ENCODE measurements around the gene NALF2.

Gene NALF2

DNA sequence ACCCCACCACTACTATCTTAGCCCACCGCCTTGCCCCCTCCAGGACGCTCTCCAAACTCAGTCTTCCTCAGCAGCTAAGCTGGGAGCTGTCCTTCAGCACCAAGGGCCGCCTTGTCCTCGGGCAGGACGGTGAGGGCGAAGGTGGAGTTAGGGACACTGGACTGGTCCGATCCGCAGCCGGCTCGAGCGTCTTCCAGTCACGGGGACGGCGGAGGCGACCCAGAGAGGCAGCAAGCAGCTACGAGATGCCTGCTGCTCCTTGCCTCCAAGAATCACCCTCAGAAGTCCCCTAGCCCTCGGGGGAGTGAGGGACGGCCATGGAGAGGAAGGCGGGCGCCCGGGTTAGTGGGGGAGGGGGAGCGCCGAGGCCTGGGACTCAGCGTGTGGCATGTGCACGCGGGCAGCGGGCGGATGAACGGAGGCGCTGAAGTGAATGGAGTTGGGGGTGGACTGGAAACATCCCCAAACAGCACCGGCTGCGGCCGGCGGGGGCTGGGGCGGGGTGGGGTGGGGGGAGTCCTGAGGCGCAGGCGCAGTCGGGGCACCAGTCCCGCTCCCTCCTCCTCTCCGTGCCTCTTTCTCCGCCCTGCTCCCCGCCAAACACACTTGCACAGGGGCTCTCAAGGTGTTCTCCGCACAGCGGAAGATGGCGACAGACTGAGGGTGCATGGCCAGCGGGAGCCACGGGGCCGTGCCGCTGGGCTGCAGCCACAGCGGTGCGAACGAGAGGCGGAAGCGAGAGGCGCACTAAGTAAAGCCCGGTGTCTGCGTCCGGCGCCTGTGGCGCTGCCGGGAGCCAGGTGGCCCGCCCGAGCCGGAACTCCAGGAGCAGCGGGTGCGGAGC, at the start of gene NALF2:
Gene NALF2 (plus strand): TSS at position 545 of the 844 bp plus-strand sequence. CDS start 957 bp downstream, outside the sequence.
- DNase-seq, result peak in 2 of 3 donors; percentile 28 to 37

DNA sequence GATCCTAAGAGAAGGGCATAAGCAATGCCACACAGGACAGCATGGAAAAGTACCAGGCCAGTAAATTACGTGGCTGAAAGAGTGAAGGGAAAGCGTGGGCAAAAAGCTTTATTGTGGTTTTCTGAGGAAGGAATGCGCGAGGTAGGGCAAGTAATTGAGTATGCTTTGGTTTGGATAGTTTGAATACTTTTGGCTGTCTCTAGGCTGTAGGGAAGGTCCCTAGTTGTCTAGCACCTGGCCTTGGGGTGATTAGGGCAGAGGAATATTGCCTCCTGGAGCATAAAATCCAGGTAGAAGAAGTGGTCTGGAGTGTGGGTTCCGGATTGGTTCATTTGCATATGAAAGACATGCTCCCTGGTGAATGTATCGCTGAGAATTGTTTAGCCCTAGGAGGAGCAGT, 46.4 kb upstream of the NALF2 start:
- no peak for DNase-seq

DNA sequence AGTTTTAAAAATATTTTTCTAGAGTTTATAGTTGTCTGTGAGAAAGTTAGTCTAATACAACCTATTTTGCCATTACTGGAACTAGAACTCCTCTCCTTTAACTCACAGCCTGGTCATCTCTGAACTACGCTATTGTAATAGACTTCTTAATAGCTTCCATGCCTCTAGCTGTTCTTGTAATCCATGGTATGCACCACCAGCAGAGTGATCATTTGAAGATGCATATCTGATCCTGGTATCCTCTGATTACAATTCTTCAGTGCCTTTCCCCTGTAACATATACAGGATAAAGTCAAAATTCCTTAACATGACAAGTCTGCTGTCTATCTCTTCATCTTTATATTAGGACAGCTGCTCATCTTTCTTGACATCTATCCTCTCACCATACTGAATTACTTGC, 37.6 kb upstream of the NALF2 start:
- no peak for DNase-seq

DNA sequence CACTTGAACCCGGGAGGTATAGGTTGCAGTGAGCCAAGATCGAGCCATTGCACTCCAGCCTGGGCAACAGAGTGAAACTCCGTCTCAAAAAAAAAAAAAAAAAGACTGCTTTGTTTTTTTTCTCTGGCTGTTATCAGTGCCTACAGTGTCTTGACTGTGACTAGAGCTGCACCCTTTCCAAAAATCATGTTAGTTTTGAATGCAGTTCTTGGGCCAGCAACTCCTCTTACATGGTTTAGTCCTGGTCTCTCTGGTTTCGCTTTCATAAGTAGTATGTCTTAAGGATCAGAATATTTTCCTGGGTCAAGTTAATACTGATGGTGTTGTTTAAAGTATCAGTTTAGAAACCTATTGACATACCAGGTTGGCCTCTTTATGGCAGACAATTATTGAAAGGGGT, 34.2 kb upstream of the NALF2 start:
- no peak for DNase-seq

DNA sequence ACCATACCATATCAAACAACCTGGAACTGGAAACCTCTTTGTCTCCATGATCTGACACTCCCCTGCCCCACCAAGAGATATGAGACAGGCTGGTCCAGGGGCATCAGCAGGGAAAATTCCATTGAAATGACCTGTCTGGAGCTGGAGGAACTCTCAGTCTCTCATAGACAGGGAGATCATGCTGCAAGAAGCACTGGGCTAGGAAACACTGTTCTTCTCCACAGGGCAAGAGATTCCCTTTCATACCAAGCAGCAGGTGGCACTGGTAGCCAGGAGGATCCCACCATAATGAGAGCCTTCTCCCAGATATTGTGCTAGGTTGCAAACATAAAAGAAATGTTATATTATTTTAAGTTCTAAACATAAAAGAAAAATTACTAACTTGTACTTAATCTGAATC, 14.5 kb upstream of the NALF2 start:
- DNase-seq, result no peak

DNA sequence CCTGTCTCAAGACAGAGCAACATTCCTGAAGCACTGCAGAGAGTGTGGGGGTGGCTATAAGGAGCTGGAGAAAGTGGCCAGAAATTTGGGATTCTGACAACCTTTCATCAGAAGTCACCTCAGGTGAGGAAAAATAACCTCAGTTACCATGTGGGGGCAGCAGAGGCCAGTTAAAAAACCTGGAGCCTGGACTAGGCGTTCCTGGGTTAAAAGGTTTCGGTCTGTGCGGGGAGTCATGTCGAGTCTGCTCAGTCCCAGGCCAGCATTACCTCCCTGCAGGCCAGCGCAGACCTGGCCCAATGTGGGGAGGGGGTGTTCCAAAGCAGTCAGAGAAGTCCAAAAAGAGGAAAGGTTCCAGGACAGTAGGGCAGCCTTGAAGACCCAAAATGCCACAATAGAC, 10.9 kb upstream of the NALF2 start:
- peak in 2 of 3 donors; percentile 17 to 22 for DNase-seq

DNA sequence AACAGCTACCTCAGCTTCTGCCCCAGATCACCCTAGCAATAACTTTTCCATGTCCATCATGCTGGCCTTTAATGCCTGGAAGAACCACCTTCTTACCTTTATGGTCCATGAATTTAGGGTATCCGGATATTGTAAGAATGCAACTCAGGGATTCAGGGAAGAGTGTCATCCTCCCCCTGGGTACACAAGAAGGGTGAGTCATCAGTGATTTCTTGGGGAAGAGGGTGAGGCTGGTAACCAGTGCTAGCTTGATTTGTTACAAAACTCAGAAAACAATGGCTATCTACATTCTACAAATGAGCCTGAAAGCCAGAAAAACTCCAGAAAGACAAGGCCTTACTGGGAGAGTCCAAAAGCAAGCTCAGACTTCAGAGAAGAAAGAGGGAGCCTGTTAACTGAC, 10.4 kb upstream of the NALF2 start:
- DNase-seq, result no peak

DNA sequence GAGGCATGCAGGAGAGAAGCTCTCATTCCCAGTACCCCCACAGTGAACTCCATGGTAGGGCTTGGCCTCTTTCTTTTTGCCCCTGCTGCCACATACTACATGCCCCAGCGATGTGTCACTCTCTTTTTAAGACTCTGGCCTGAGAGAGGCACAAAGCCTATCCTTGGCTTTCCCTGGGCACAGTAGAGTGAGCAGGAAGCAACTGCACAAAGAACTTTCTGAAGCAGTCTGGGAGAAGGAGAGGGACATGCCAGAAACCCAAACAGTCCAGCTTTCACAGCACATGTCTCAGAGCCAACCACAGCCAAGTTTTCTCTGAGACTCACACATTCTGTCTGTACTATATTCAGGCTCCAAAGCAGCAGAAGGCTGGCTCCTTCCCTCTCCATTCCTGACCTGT, 7.9 kb upstream of the NALF2 start:
- DNase-seq, result no peak

DNA sequence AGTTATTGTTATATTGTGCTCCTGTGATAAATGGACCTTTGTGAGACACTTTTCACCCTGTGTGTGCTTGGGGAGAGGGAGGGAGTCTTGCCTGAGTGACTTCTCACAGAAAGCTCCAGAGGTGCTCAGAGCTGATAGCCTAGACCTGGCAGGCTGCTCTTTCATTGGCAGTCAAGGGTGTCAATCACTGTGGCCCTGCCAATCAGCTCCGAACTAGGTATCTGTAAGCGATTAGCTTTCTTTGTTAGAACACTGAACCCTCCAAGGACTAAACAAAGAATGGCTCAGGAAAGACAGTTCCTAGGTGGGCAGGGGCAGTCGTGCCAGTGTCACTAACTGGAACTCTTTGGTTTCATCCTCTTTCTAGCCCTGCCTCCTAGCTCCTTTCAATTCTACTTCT, 2.7 kb upstream of the NALF2 start:
- no peak for DNase-seq

DNA sequence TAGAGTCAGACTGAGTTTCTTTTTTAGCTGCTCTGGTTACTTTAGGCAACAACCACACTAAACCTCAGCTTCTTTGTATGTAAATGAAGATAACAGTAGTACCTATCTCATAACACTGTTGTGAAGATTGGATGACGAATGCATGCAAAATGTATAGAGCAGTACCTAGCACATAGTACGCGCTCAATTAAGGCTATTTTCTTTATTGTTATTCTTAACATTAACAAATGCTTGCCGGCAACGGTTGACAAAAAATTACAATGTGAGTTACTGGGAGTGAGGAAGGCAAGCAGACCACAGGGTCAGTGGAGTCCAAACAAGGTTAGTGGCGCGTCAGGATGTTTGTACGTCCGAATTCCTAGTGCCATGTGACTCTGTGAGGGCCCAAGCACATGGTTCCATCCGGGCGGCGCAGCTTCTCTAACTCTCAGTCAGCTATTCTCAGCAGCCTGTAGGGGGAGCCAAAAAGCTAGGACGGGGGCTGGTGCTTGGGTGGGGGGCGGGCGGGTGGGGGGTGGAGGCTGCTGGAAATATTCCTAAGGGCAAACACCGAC, 821 bp upstream of the NALF2 start:
- DNase-seq, result peak in 1 of 3 donors; percentile 8

DNA sequence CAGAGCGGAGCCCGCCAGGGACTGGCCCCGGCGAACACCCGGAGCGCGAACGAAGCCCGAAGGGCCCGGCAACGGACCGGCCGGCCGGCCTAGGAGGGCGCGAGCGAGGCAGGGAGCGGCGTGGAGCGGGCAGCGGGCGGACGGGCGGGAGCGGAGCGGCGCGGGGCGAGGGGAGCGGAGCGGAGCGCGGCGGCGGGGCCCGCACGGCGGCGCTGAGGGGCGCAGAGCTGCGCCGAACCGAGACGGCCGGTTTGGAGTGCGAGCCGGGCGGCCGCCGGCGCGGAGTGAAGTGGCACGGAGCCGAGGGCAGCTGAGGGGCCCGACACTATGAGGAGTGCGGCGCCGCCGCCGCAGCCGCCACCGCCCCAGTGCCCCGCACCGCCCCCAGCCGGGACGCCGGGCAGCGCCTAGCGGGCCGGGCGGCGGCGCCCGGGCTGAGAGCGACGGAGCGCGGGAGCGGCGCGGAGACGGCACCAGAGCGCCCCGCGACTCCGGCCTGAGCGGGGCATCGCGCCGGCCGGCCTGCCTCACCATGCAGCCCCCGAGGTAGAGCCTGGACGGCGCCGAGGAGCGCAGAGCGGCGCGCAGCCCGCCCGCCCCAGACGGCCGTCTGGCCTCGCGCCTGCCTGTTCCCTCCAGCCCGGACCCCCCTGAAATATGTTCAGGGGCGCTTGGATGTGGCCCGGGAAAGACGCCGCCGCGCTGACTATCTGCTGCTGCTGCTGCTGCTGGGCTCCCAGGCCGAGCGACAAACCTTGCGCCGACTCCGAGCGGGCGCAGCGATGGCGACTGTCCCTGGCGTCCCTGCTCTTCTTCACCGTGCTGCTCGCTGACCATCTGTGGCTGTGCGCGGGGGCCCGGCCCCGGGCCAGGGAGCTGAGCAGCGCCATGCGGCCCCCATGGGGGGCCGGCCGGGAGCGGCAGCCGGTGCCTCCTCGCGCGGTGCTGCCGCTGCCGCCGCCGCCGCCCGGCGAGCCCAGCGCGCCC, 793 bp downstream of the NALF2 start:
- no peak for DNase-seq

DNA sequence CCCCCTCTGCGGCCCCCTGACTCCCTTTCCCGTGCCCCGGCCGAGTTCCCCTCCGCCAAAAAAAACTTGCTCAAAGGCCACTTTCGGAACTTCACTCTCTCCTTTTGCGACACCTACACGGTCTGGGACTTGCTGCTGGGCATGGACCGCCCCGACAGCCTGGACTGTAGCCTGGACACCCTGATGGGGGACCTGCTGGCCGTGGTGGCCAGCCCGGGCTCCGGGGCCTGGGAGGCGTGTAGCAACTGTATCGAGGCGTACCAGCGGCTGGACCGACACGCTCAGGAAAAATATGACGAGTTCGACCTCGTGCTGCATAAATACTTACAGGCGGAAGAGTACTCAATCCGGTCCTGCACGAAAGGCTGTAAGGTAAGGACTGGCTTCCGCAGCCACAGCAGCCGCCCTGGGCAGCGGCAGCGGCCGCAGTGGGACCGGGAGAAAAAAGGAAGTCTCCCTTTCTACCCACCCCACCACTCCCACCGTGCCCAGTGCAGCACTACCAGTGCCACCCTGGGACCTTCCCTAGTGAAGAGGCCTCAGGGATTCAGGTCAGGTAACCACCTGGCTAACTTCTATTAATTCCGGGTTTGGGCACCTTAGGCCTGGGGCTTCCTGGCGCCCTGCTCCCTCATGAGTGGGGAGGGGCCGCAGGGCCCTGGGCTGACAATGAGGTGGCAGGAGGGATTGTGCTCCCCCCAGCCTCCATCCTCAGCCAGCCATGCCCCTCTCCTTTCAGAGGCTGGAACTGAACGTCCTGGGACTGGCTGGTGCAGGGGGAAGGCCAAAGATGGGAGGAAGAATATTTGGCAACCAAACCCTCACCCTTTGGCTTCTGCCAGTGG, 1.9 kb downstream of the NALF2 start:
- no peak for DNase-seq

DNA sequence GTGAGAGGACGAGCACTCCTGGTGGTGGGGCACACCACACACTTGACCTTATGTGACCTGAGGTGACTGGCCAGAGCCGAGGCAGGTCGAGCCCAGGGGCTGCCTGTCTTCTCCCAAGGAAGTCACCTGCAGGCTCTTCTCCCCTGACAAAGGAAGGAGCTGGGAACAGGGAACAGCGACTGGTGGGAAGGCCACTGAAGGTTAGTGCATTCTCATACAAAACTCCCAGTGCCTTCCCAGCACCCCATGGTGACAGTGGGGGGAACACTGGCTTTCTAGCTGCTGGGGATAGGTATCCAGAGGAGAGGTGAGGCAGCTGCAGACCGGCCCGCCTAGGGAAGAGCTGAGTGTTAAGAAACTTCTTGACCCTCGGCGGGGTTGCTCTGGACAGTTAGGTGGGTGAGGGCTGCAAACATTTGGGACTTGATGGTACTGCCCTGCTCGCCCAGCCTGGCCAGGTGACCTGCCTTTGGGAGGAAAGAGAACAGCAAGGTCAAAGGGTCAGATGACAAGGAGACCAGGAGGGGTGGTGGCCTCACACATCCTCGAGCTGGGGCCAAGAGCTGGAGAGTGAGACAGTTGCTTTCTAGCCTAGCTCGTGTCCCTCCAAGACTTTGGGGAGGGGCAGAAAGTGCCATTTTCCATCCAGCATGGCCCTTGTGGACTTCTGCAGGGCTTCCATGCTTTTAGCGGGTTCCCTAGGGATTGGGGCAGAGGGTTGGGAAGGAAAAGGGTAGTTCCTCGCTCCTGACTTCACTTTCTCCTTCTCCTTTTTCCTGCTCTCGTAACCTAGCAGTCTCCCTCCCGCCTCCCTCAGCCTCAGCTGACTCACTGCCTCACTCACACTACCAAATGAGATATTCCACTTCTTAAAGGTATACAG, 2.7 kb downstream of the NALF2 start:
- DNase-seq, result no peak

DNA sequence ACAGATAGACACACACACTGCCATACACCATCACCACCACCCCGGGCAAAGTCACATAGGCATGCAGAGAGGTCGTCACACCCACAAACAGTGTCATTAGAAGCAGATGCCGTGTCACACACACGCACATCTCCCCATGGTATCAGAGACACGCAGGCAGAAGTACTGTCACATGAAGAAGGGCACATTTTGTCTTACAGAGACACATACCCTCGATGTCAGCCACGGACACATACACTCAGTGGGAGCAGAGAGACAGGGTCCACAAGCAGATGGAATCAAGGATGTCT, 3.3 kb downstream of the NALF2 start:
- no peak for DNase-seq

DNA sequence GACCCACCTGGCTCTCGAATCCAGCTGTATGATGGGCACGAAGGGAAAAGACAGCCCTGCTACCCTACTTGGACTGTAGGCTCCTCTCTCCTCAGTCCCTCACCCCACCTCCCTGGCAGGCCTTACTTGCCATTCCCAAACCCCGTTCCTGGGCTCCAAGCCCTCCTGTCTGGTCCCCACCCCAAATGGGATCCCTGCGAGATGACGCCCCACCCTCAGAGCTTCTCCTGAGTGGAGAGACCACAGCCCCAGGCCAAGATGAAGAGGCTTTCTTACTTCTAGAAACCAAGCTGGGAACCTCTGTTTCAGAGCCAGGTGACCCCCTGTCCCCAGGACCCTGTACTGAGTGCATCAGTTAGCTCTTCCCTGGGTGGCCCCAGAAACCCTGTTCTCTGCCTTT, 4.5 kb downstream of the NALF2 start:
- DNase-seq, result no peak

DNA sequence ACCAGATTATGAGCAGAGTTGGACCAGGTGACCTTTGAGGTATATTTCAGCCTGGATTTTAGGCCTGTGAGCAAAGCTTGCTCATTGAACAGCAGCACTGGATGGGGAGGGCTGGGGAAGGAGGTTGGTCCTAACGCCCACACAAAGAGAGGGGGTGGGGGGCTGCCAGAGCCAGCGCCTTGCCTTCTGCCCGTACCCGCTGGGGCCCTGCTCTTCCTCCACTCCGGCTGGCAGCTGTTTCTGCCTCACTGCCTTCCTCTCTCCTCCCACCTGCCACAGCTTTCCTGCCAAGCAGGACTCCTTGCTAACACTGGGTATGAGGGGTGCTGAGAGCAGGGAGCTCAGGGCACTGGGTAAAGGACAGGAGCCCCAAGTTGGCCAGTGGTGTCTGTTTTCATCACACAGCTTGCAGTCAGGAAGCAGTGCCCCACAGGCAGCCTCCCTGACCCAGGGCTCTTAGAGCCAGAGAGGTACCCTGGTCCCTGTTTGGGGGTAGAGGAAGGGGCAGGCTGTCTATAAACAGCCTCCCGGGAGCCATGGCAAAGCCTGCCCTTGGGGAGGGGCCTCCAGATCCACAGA, 6.1 kb downstream of the NALF2 start:
- DNase-seq, result no peak

DNA sequence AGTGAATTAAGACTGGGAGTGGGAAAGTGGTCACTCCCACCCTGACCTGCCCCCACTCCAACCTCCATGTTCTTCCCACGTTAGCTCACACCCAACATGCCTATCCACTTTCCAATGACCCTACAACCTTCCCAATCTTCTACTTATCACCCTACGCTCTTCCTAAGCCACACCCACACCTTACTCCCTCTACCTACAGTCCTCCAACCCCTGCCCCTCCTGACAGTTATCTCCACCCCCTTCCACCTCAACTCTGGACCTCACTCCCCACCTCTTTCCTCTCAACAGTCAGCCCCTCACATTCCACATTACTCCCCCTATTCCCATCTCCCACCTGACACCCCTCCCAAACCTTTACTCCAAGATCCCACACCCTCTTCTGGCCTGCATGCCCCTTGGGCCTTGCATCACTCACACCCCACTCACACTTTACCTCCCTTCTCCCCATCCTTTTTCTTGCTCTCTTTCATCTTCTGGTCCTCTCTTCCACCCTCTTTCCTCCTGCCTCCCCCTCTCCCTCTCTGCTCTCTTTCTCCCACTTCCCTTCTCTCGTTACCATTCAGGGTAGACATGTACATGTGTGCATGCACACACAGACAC, 6.9 kb downstream of the NALF2 start:
- DNase-seq, result no peak

DNA sequence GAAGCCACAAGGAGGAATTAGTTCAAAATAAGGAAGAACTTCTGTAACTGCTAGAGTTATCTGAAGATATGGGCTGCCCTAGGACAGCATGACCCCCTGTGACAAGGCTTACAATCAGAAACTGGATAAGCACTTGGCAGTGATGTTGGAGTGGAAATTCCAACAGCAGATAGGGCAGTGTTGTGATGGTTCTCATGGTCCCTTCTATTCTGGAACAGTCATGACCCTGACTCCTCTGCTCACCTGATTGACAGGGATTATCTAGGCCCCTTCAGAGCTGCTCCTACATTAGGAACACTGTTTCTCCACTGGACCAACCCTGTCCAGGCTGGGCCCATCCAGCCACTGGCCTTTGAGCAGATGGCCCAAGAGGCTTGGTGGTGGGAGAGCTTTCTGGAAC, 17.9 kb downstream of the NALF2 start:
- no peak for DNase-seq

DNA sequence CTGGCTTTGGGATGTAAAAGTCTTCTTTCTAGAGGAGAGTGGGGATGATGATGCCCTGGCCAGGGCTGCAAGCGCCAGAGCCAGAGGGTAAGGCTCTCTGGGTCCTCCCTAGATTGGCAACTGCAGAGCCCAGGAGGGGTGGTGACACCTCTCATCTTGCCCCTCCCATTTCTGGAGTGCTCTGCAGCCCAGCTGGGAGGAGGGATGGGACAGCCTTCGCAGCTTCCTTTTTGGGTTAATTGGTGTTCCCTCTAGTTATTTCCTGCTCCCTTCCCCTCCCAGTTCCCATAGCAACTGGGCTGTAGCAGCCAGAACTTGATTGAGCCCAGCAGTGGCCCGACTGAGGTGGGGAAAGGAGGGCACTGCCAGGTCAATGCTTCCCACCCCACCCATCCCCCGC, 19.2 kb downstream of the NALF2 start:
- no peak for DNase-seq

DNA sequence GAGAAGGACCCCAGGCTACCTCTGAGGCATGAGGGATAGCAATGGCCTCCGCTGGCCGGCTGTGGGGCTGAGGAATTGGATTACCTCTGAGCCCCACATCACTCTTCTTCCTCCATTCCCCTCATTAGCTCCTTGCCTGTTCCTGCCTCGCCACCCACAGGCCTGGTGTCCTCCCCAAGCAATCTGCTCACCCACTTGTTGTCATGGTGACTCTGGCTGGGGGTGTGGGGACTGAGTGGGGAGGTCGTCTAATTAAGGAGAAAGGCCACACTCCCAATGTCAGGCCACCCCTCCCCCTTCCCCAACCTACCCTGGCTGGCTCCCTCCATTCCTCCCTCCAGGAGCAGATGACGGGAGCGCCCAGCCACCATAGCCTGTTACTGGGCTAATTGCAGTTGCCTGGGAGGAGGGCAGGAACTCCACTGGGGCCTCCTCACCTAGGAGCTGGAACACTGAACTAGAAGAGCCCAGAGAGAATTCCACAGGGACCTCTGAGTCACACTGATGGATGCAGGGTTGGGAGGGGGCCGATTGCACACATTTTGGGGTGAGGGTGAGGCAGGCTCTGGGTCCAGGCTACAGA, 20.7 kb downstream of the NALF2 start:
- no peak for DNase-seq

DNA sequence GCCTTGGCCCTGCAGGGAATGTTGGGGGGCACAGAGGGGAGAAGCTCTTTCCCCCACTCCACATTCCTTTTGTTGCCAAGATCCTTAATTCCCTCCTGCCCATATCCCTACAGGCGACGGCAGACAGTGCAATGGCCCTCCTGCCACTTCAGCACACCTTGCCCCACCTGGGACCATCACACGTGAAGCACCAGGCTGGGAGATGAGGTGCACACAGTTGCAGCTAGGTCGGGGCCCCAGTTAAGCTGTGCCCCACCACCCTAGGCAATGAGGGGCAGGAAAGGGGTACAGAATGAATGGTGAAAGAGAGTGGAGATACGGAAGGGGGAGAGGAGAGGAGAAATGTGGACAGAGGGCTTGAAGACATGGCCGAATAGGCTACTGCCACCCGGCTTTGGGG, 26.2 kb downstream of the NALF2 start:
- no peak for DNase-seq
